ENCODE measurements around the gene ASF1A.

The ASF1A gene

GRCh38 chr6:118882314-118882905, 11.5 kb upstream of the ASF1A start:
- DNase-seq: no peak

DNA sequence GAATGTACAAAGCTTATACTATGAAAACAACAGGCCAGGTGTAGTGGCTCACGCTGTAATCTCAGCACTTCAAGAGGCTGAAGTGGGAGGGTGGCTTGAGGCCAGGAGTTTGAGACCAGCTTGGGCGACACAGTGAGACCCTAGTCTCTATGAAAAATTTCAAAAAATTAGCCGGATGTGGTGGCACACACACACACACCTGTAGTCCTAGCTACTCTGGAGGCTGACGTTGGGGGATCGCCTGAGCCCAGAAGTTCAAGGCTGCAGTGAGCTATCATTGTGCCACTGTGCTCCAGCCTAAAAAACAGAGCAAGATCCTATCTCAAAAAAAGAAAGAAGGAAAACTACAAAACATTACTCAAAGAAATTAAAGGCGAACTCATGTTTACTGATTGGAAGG, 7.3 kb upstream of the ASF1A start:
- DNase-seq: no peak

DNA sequence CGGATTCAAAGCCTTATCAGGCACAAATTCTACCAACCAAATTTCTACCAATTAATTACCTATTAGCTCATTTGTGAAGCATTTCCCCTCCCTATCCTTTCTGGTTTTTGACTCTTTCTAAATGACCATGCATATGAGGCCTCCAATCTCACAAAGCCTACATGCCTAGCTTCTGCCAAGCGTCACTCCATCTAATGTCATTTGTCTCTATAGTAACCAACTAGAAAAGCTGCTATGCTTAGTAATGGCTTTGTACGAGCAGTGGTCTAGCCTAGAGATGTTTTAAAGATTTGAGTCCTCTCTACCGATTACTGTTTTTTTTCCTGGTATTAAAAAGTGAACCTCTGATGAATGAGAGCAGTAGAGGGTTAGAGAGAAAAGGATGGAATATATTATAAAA, 4.8 kb upstream of the ASF1A start:
- DNase-seq: no peak

GRCh38 chr6:118890997-118891790, 2.8 kb upstream of the ASF1A start:
- DNase-seq: no peak

DNA sequence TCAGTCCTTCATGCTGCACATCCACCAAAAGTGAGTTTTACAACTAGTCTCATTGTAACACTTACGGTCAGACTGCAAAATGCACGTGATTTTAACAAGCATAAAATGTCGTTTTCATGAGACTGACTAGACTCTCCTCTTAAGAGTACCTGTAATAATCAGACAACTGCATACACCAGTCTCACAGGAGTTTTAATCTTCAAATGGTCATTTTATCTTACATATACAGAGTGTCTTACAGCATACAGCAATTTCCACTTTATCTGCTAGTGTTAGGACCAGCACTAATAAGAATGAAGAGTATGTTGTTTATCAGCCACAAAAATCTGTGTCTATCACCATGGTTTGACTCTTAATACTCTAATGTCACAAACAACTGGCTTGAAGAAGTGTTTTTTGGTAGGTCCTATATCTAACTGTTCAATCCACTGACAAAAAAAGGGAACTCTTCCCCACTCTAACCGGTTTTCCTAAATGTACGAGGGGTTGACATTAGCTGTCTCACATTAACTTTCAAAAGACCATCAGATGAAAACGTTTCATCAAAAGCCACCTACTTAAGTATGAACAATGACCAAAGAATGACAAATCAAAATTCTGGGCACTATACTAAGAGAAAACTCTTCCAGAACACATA, 1.5 kb upstream of the ASF1A start:
- no peak for DNase-seq

- peak; percentile 72 for DNase-seq
Observed at GRCh38 chr6:118893064-118893806, 717 bp upstream of the ASF1A start.

DNA sequence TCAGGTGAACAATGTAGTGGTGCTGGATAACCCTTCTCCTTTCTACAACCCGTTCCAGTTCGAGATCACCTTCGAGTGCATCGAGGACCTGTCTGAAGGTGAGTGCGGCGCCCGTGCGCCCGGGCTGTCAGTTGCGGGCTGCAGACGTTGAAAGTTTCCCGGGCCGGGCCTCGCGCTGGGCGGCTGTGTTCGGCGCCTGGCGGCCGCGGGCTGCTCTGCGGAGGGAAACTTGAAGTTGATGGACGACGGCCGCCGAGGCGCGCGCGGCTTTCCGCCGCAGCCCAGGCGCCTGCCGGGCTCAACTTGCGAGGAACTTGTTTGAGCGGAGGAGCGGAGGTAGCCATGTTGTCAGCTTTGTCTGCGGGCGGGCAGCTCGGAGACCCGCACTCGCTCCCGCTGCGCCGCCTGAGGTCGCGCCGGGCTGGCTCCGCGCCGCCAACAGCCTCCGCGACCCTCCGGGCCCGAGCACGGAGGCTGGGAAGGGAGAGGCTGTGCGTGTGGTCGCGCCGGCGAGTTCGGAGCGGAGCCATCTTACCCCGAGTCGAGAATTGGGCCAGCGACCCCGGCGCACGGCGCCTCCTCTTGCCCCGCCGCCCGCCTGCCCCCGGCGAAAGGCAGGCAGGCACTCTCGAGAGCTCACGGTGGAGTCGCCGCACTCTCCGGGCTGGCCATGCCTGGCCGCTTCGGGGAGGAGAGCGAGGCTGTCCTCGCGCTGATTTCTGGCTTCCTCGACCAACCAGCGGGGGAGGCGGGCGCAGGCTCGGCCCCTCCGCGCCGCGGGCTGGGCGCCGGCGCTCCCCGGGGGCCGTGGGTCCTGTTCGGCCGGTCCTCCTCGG, 691 bp downstream of the ASF1A start:
- peak; percentile 60 for DNase-seq

DNA sequence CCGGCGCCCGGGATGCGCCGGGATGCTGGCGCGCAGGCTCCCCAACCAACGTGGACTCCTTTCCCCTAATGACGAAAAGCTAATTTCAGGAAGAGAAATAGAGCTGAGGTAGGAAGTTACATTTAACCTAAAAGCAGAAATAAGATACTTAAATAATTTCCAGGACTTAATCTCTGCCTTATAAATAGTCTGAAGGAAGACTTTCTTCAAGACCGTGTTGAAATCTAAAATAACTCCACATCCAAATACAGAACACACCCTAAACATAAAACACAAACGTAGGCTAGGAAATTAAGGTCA, 1.3 kb downstream of the ASF1A start:
- DNase-seq: peak; percentile 80

GRCh38 chr6:118895859-118896258, 1.9 kb downstream of the ASF1A start:
- DNase-seq: peak; percentile 30

DNA sequence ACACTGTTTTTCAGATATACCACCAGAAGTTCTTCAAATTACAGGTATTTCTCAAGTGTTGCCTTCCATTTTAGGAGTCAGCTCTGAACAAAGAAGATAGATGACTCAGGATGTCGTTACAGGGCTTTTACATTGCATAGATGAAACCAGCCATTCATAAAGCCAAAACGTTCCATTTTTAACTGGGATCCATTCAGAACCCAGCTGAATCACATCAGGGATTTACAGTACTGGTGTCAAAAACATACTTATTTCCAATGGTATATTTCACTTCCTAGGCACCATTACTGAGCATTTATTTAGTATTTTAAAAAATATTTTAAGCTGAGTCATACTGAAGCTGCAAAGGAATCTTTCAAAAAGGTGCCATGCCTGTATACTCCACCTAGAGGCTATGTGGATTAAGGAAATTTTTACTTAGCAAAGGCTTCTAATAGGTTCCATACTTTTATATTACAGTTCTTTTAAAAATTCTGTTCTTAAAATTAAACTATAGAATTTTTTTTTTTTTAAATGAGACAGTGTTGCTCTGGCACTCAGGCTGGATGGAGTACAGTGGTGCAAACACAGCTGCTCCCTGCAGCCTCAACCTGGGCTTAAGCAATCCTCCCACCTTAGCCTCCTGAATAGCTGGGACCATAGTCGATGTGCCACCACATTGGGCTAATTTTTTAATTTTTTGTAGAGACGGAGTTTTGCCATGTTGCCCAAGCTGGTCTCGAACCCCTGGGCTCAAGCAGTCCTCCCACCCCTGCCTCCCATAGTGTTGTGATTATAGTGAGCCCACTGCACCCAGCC, 2.6 kb downstream of the ASF1A start:
- peak; percentile 72 for DNase-seq

GRCh38 chr6:118897386-118897785, 3.4 kb downstream of the ASF1A start:
- no peak for DNase-seq

- DNase-seq: no peak
Observed at GRCh38 chr6:118899948-118900347, 6.0 kb downstream of the ASF1A start.

DNA sequence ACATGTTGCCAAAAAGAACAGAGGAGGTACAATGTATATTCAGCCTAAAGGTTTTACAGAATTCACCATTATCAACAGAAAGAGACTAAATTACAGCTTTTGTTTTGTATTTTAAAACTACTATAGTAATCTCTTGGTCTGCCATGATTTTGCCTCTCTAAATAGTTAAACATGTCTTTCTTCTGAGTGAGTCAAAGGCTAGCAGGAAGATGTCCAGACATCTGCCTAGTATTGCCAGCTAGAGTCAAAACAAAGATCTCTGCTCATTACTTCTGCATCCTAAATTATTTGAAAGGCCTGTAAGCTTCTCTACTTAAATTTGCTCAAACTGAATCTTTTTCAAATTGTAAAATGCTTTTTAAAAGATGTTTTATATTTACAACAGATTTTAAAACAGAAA, 8.8 kb downstream of the ASF1A start:
- no peak for DNase-seq

- no peak for DNase-seq
Observed at GRCh38 chr6:118903138-118903537, 9.2 kb downstream of the ASF1A start.

DNA sequence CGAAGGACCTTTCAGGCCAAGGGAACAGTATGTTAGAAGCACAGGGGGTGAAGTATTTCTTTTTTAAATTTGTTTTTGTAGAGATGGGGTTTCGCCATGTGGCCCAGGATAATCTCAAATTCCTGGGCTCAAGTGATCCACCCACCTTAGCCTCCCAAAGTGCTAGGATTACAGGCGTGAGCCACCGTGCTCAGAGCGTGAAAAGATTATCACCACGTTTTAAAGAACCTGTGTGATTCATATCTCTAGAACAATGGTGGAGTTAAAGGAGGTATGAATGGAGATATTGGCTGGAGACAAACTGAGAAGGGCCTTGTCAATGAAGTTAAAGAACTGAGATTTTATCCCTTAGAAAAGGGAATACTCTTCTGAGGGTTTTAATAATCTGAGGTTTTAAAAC, 9.7 kb downstream of the ASF1A start:
- DNase-seq: no peak

DNA sequence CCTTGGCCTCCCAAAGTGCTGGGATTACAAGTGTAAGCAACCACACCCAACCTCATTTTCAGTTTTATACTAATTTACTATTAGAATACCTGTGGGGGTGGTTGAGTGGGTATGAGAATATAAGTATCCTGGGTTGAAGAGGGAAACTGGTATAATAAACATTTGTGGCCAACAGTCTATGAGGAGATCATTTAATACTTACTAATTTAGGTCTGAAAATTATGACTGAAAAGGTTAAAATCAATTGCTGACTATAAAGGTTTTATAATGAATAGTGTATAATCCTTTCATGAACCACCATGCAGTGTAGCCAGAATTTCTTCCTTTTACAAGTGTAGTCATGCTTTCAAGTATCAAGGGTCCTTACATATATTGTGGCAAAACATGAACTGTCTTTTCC, 11.1 kb downstream of the ASF1A start:
- no peak for DNase-seq

GRCh38 chr6:118905851-118906250, 11.9 kb downstream of the ASF1A start:
- DNase-seq: no peak

GRCh38 chr6:118908441-118908840, 14.5 kb downstream of the ASF1A start:
- no peak for DNase-seq

GRCh38 chr6:118912646-118913045, 18.7 kb downstream of the ASF1A start:
- DNase-seq: no peak

- no peak for DNase-seq
Observed at GRCh38 chr6:118913161-118913560, 19.2 kb downstream of the ASF1A start.

DNA sequence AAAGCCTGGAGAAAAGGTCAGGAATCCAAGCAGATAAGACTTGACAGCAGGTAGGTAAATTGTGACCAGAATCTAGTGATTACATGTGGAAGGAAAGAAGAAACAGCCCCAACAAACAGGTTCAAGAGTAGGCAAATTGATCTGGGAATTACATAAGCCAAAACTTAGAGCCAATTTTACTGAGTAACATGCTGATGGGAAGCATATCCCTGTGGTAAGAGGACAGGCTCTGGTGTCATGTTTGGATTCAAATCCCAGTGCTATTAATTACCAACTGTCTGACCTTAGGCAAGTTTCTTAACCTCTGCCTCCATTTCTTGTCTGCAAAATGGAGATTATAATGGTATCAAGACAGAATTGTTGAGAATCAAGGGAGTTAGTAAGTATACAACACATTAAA, 20.6 kb downstream of the ASF1A start:
- no peak for DNase-seq

Data from NCI-H526 treated with DMSO at 0.1 percent for 48 hours (cell line).